ENCODE data around the gene TAS1R3. TPM values are rescaled to one million over a fixed set of nuclear protein-coding genes. Genes with fewer than 3 reads are reported as not detected.

Gene TAS1R3
- total and polyA plus RNA-seq, 2 of the 4 experiments (the other 2 are of a cell fraction): under 0.01 to 0.05 TPM

- H2BK20ac ChIP-seq (ENCODE audit: low read depth, low read length): no peak overlapping the region
- BruUV-seq (replicated peaks): no TSS peak
- H3K23ac ChIP-seq (ENCODE audit: low read depth, low read length): no peak overlapping the region
- no peaks in the 10 kb centered on the region for H3K9me3 ChIP-seq (ENCODE audit: control insufficient read depth, insufficient read depth, low read length)
- H3K9ac ChIP-seq (ENCODE audit: low read depth, low read length): no peak overlapping the region
- H2AFZ ChIP-seq (replicated peaks; ENCODE audit: low read length, poor library complexity): no peak overlapping the region
- intact Hi-C loops (cut with micrococcal nuclease) (no loop called here), in situ Hi-C loops (cut with MboI; ENCODE audit: low sequenced_read_pairs) (no loop called here), dilution Hi-C loops (cut with HindIII; ENCODE audit: low sequenced_read_pairs, unreplicated experiment) (no loop called here)
- no peak overlapping the region for H2BK120ac ChIP-seq (ENCODE audit: low read depth, low read length)
- H3K4me3 ChIP-seq (ENCODE audit: insufficient read depth, low read depth, low read length): no peak overlapping the region
- no peak overlapping the region for H3K4ac ChIP-seq (ENCODE audit: low read depth, low read length)
- H3K56ac ChIP-seq (ENCODE audit: extremely low read depth, insufficient read depth, low read length): no peak overlapping the region
- H2BK15ac ChIP-seq (ENCODE audit: low read depth, low read length): no peak overlapping the region
- H2AK9ac ChIP-seq (replicated peaks; ENCODE audit: low read depth, low read length, poor library complexity): peak overlapping the region; percentile 42
- no peaks in the 10 kb centered on the region; the same call in 1 of the 2 replicates for H3K36me3 ChIP-seq (ENCODE audit: control insufficient read depth, insufficient read depth, low read length)
- H2BK5ac ChIP-seq (ENCODE audit: low read depth, low read length, poor library complexity, severe bottlenecking): no peak overlapping the region
- no peaks in the 10 kb centered on the region for H3K27me3 ChIP-seq (ENCODE audit: control insufficient read depth, insufficient read depth, low read length)
- peaks cover 4% of the 10 kb centered on the region; the same call in 1 of the 2 replicates for H3K9me1 ChIP-seq (ENCODE audit: insufficient read depth, low read length)
- H4K20me1 ChIP-seq (ENCODE audit: insufficient read depth, low read length): peaks cover 1% of the 10 kb centered on the region; the same call in 1 of the 2 replicates
- no peak overlapping the region for H3K27ac ChIP-seq (ENCODE audit: insufficient read depth, low read length)
- H4K91ac ChIP-seq (ENCODE audit: insufficient read depth, low read depth, low read length): no peak overlapping the region
- H2AK5ac ChIP-seq (ENCODE audit: low read depth, low read length): no peak overlapping the region
- WGBS, 2 experiments (ENCODE audit: extremely low coverage in 2 of 2, insufficient read length in 1 of 2): 84% methylated on average over 8 of the region's 50 CpGs; no CpG with 5 or more reads in 1 of the 2 experiments
- DNase-seq: no peak
- ChIA-PET POLR2A (ENCODE audit: unreplicated experiment) (no interaction called here), CTCF (no interaction called here)
- H4K5ac ChIP-seq (ENCODE audit: low read depth, low read length): no peak overlapping the region
- no peak overlapping the region for H3K14ac ChIP-seq (replicated peaks; ENCODE audit: low read depth, low read length)
- no peak overlapping the region for H4K8ac ChIP-seq (ENCODE audit: low read depth in 2 of 2, low read length in 2 of 2)
- no peak overlapping the region for H3K4me2 ChIP-seq (ENCODE audit: low read depth, low read length)
- no peak for ATAC-seq (ENCODE audit: low read depth)
- no peaks in the 10 kb centered on the region for H3K79me1 ChIP-seq (ENCODE audit: low read depth in 1 of 2, low read length in 2 of 2)
- H3K18ac ChIP-seq (ENCODE audit: low read depth, low read length): no peak overlapping the region
- H3K4me1 ChIP-seq (ENCODE audit: control insufficient read depth, insufficient read depth, low read length): peaks cover 6% of the 10 kb centered on the region; the same call in 1 of the 2 replicates
- TF ChIP-seq FOS (IDR thresholded peaks at IDR 0.05; ENCODE audit: low read depth, low read length): no peak
- TF ChIP-seq RFX5 (IDR thresholded peaks at IDR 0.05; ENCODE audit: low read depth, low read length): no peak
- TF ChIP-seq POLR2A (IDR thresholded peaks at IDR 0.05; ENCODE audit: low read depth, low read length): no peak
- no peak for TF ChIP-seq MXI1 (IDR thresholded peaks at IDR 0.05; ENCODE audit: borderline replicate concordance, low read depth, low read length)
- no peak for TF ChIP-seq CEBPB (IDR thresholded peaks at IDR 0.05; ENCODE audit: low read depth, low read length)
- no peak for TF ChIP-seq ELK1 (IDR thresholded peaks at IDR 0.05; ENCODE audit: borderline replicate concordance, low read depth, low read length)
- no peak for TF ChIP-seq MAZ (IDR thresholded peaks at IDR 0.05; ENCODE audit: borderline replicate concordance, low read depth, low read length)
- no peak for TF ChIP-seq MAFK (IDR thresholded peaks at IDR 0.05; ENCODE audit: low read depth, low read length)
- TF ChIP-seq NFE2L2 (IDR thresholded peaks at IDR 0.05; ENCODE audit: low read depth, low read length): no peak
- no peak for TF ChIP-seq BHLHE40 (IDR thresholded peaks at IDR 0.05; ENCODE audit: low read depth, low read length)
- TF ChIP-seq CHD1 (IDR thresholded peaks at IDR 0.05; ENCODE audit: low read depth, low read length): no peak
- TF ChIP-seq SMC3 (IDR thresholded peaks at IDR 0.05; ENCODE audit: low read depth, low read length): no peak
- TF ChIP-seq, protein P1, sequence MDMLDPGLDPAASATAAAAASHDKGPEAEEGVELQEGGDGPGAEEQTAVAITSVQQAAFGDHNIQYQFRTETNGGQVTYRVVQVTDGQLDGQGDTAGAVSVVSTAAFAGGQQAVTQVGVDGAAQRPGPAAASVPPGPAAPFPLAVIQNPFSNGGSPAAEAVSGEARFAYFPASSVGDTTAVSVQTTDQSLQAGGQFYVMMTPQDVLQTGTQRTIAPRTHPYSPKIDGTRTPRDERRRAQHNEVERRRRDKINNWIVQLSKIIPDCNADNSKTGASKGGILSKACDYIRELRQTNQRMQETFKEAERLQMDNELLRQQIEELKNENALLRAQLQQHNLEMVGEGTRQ (IDR thresholded peaks at IDR 0.05; ENCODE audit: low read depth, low read length): no peak
- no peak for TF ChIP-seq RAD21 (IDR thresholded peaks at IDR 0.05; ENCODE audit: low read length)
- TF ChIP-seq, protein P2, sequence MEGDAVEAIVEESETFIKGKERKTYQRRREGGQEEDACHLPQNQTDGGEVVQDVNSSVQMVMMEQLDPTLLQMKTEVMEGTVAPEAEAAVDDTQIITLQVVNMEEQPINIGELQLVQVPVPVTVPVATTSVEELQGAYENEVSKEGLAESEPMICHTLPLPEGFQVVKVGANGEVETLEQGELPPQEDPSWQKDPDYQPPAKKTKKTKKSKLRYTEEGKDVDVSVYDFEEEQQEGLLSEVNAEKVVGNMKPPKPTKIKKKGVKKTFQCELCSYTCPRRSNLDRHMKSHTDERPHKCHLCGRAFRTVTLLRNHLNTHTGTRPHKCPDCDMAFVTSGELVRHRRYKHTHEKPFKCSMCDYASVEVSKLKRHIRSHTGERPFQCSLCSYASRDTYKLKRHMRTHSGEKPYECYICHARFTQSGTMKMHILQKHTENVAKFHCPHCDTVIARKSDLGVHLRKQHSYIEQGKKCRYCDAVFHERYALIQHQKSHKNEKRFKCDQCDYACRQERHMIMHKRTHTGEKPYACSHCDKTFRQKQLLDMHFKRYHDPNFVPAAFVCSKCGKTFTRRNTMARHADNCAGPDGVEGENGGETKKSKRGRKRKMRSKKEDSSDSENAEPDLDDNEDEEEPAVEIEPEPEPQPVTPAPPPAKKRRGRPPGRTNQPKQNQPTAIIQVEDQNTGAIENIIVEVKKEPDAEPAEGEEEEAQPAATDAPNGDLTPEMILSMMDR (conservative IDR thresholded peaks at IDR 0.05; ENCODE audit: low read depth, low read length): no peak
These were observed 44.5 kb upstream of the TAS1R3 start for GRCh38 chr1:1286313-1287261.
